Loucy (cell line): ENCODE measurements around the gene XKR8.

Experiments
- EZH2phosphoT487 ChIP-seq: fragments of 200-600 bp; IDR thresholded peaks from 2 replicates; pipeline ENCODE4 v1.6.1; 2018; ENCODE audit warnings: antibody characterized with exemption, mild to moderate bottlenecking, moderate library complexity, borderline replicate concordance
- TF ChIP-seq, protein P1 (sequence below): fragments of 200-600 bp; sonication (generic); conservative IDR thresholded peaks from 2 replicates; pipeline ENCODE4 v1.5.1; 2014; ENCODE audit warnings: mild to moderate bottlenecking, antibody characterized with exemption, low read length

GRCh38 chr1:27973771-27974416, 14.1 kb downstream of the XKR8 start:
- TF ChIP-seq, protein P1, sequence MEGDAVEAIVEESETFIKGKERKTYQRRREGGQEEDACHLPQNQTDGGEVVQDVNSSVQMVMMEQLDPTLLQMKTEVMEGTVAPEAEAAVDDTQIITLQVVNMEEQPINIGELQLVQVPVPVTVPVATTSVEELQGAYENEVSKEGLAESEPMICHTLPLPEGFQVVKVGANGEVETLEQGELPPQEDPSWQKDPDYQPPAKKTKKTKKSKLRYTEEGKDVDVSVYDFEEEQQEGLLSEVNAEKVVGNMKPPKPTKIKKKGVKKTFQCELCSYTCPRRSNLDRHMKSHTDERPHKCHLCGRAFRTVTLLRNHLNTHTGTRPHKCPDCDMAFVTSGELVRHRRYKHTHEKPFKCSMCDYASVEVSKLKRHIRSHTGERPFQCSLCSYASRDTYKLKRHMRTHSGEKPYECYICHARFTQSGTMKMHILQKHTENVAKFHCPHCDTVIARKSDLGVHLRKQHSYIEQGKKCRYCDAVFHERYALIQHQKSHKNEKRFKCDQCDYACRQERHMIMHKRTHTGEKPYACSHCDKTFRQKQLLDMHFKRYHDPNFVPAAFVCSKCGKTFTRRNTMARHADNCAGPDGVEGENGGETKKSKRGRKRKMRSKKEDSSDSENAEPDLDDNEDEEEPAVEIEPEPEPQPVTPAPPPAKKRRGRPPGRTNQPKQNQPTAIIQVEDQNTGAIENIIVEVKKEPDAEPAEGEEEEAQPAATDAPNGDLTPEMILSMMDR, result no peak
- TF ChIP-seq EZH2phosphoT487, result no peak
